Neuronal stem cell (in vitro differentiated cells): Measurements from ENCODE around the gene ZC3H10.

Experiments used
- DNase-seq: peaks from one replicate; pipeline ENCODE4 v3.0.0-alpha.2; 2013; ENCODE audit warnings: low spot score
- H2AFZ ChIP-seq: one replicate; pipeline ENCODE4 v1.6.1; 2013; ENCODE audit warnings: mild to moderate bottlenecking, low read length, inconsistent platforms
- H2AK5ac ChIP-seq: 2 replicates; pipeline ENCODE4 v1.6.1; 2013; ENCODE audit warnings: low read depth, mild to moderate bottlenecking, inconsistent platforms, low read length, moderate library complexity, mixed read lengths
- H2BK120ac ChIP-seq: 2 replicates; pipeline ENCODE4 v1.6.1; 2013; ENCODE audit warnings: low read depth, mild to moderate bottlenecking, inconsistent platforms, low read length, moderate library complexity, mixed read lengths
- H2BK12ac ChIP-seq: one replicate; pipeline ENCODE4 v1.6.1; 2013; ENCODE audit warnings: low read length, inconsistent platforms
- H2BK15ac ChIP-seq: 2 replicates; pipeline ENCODE4 v1.6.1; 2013; ENCODE audit warnings: mild to moderate bottlenecking, low read length, inconsistent platforms, mixed read lengths
- H2BK5ac ChIP-seq: one replicate; pipeline ENCODE4 v1.6.1; 2013; ENCODE audit warnings: inconsistent platforms, mild to moderate bottlenecking, low read length, moderate library complexity
- H3K14ac ChIP-seq: one replicate; pipeline ENCODE4 v1.6.1; 2013; ENCODE audit warnings: low read length, inconsistent platforms
- H3K18ac ChIP-seq: 2 replicates; pipeline ENCODE4 v1.6.1; 2013; ENCODE audit warnings: low read length, inconsistent platforms
- H3K23ac ChIP-seq: 2 replicates; pipeline ENCODE4 v1.6.1; 2013; ENCODE audit warnings: low read depth, mild to moderate bottlenecking, mixed read lengths, low read length, inconsistent platforms; ENCODE audit not compliant: poor library complexity
- H3K27ac ChIP-seq: replicated peaks from 3 replicates; pipeline ENCODE4 v1.5.1; 2013; ENCODE audit warnings: low read length, inconsistent platforms
- H3K27me3 ChIP-seq, 3 experiments: 2 replicates each; pipeline ENCODE4 v1.6.1; 2013; ENCODE audit warnings: low read length in 3 of 3, mild to moderate bottlenecking in 2 of 3, inconsistent platforms in 1 of 3, low read depth in 1 of 3, mixed read lengths in 1 of 3, moderate library complexity in 1 of 3; ENCODE audit not compliant: control insufficient read depth in 3 of 3, insufficient read depth in 3 of 3
- H3K36me3 ChIP-seq, 2 donors: replicated peaks in 1 of 2; 2 replicates each; pipeline ENCODE4 v1.6.1; 2013; ENCODE audit warnings: low read length in 2 of 2; ENCODE audit not compliant: control insufficient read depth in 2 of 2, insufficient read depth in 2 of 2
- H3K4ac ChIP-seq: 2 replicates; pipeline ENCODE4 v1.6.1; 2013; ENCODE audit warnings: inconsistent platforms, mild to moderate bottlenecking, low read length, moderate library complexity
- H3K4me1 ChIP-seq, 2 donors: 1 replicate in 1 of 2; 2 replicates in 1 of 2; pipeline ENCODE4 v1.6.1; 2013; ENCODE audit warnings: low read length in 2 of 2, low read depth in 1 of 2; ENCODE audit not compliant: control insufficient read depth in 2 of 2, insufficient read depth in 1 of 2
- H3K4me2 ChIP-seq: one replicate; pipeline ENCODE4 v1.6.1; 2013; ENCODE audit warnings: mild to moderate bottlenecking, low read length, inconsistent platforms; ENCODE audit not compliant: insufficient read depth, poor library complexity, severe bottlenecking
- H3K4me3 ChIP-seq, 2 donors: 2 replicates each; pipeline ENCODE4 v1.5.1; 2013; ENCODE audit warnings: low read length in 2 of 2, mild to moderate bottlenecking in 2 of 2, inconsistent platforms in 1 of 2, moderate library complexity in 1 of 2
- H3K79me1 ChIP-seq: one replicate; pipeline ENCODE4 v1.6.1; 2013; ENCODE audit warnings: low read depth, mild to moderate bottlenecking, inconsistent platforms, low read length, moderate library complexity
- H3K9ac ChIP-seq: one replicate; pipeline ENCODE4 v1.6.1; 2013; ENCODE audit warnings: mild to moderate bottlenecking, low read depth, low read length, inconsistent platforms; ENCODE audit not compliant: poor library complexity
- H3K9me3 ChIP-seq, 2 donors: replicated peaks in 1 of 2; 2 replicates each; pipeline versions ENCODE3 to v1.6.1; 2013; ENCODE audit warnings: low read length in 2 of 2, mild to moderate bottlenecking in 2 of 2, inconsistent platforms in 1 of 2, low read depth in 1 of 2, mixed read lengths in 1 of 2, moderate library complexity in 1 of 2; ENCODE audit not compliant: control insufficient read depth in 2 of 2, insufficient read depth in 1 of 2
- H4K8ac ChIP-seq: one replicate; pipeline ENCODE4 v1.6.1; 2013; ENCODE audit warnings: low read depth, mild to moderate bottlenecking, inconsistent platforms, low read length, moderate library complexity
- H4K91ac ChIP-seq: one replicate; pipeline ENCODE4 v1.6.1; 2013; ENCODE audit warnings: low read length, low read depth, mild to moderate bottlenecking, inconsistent platforms; ENCODE audit not compliant: poor library complexity
- WGBS, 2 donors: extraction: QIAGEN DNeasy Blood & Tissue Kit; methylation state at CpG; one replicate each; pipeline ENCODE4 v1.1.7; 2013; ENCODE audit warnings: missing lambda C conversion rate in 2 of 2, mixed read lengths in 1 of 2; ENCODE audit not compliant: insufficient read length in 2 of 2, insufficient replicate concordance in 1 of 2; ENCODE audit errors: extremely low coverage in 2 of 2; 5-methylcytosine and 5-hydroxymethylcytosine counted together

ZC3H10 gene

DNA sequence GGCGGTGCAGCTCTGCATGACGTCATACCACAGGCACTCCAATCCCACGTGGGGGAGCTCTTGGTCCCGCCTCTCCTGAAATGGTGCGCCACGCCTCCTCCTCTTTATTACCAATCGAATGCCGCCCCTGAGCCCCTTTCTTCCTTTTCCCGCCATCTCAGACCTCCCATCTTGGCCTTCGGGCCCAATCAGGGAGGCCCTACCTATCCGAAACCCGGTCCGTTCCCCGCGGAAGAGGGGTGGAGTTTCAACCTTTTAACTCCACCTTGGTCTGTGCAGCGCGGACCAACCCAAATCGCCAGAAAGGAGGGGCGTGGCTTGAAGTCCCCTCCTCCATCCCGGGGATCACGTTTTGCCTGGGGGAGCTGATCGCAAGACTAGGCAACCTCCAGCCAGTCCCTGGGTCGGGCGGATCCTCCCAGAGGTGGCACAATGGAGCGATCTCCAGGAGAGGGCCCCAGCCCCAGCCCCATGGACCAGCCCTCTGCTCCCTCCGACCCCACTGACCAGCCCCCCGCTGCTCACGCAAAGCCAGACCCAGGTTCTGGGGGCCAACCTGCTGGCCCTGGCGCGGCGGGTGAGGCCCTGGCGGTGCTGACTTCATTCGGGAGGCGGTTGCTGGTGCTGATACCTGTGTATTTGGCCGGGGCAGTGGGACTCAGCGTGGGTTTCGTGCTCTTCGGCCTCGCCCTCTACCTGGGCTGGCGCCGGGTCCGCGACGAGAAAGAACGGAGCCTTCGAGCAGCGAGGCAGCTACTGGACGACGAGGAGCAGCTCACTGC lies 10.0 kb downstream of the ZC3H10 start, which contains the start of gene ESYT1:
TSS of gene ESYT1 (plus strand) at position 380 of the 782 bp plus-strand sequence. CDS start at position 433, 53 bp downstream.
- Histone ChIP-seq H3K27me3 (no peaks in the 10 kb centered on the region), H2AFZ (peak within 1 kb of the TSS; percentile 88), H3K23ac (peak within 1 kb of the TSS; percentile 77), H3K18ac (peak within 1 kb of the TSS; percentile 95), H3K4ac (no peak within 1 kb of the TSS), H3K27ac (peak within 1 kb of the TSS; percentile 63), H3K4me2 (peak within 1 kb of the TSS; percentile 92), H3K4me1 (peaks cover 13% of the 10 kb centered on the region in 2 donors), H2BK5ac (no peak within 1 kb of the TSS), H3K79me1 (no peaks in the 10 kb centered on the region), H2BK120ac (no peak within 1 kb of the TSS), H3K9me3 (no peaks in the 10 kb centered on the region), H4K91ac (peak within 1 kb of the TSS; percentile 59), H4K8ac (no peak within 1 kb of the TSS), H2BK15ac (peak within 1 kb of the TSS; percentile 76), H3K9ac (peak within 1 kb of the TSS; percentile 96), H3K36me3 (peaks cover 24 to 37% of the 10 kb centered on the region in 2 donors), H2BK12ac (peak within 1 kb of the TSS; percentile 44), H3K4me3 (peak within 1 kb of the TSS; percentile 82 to 83), H3K14ac (peak within 1 kb of the TSS; percentile 92), H2AK5ac (peak within 1 kb of the TSS; percentile 16)
- peak; percentile 100 for DNase-seq
- no CpG with 5 or more reads among the region's 49 CpGs for WGBS, 2 donors

DNA sequence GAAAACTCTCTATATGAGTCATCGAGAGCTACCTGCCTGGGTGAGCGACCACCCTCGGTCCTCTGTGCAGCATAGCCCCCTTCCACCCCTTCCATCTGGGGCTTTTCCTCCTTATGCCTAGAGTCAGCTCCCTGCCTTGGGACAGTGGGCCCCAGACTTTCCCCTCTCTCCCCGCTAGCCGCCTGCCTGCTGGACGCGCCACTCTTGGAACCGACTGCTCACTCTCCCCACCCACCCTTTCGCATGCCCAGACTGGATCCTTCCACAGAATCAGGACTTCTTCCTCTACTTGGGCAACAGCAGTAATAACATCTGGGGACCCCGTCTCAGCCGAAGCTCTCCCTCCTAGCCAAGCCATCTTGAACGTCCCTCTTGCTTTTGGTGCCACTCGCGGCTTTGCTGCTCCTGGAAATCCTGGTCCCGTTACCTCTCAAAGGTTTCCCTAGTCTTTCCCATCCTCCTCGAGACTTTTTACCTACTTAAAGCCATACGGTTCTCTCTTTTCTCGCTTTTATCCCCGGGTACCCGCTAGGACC lies 10.7 kb downstream of the ZC3H10 start:
- Histone ChIP-seq H2BK120ac (no peak overlapping the region), H3K4me1 (peaks cover 13% of the 10 kb centered on the region in 2 donors), H2BK15ac (peak overlapping the region; percentile 76), H2AFZ (peak overlapping the region; percentile 88), H3K23ac (peak overlapping the region; percentile 77), H2BK5ac (no peak overlapping the region), H3K9me3 (no peaks in the 10 kb centered on the region), H3K4me3 (peak overlapping the region; percentile 82 to 83), H3K4me2 (peak overlapping the region; percentile 92), H3K79me1 (no peaks in the 10 kb centered on the region), H3K14ac (peak overlapping the region; percentile 92), H3K18ac (peak overlapping the region; percentile 95), H3K27me3 (no peaks in the 10 kb centered on the region), H3K4ac (no peak overlapping the region), H2AK5ac (peak overlapping the region; percentile 16), H3K27ac (no peak overlapping the region), H4K91ac (no peak overlapping the region), H3K36me3 (peaks cover 30 to 44% of the 10 kb centered on the region in 2 donors), H4K8ac (no peak overlapping the region), H3K9ac (peak overlapping the region; percentile 96), H2BK12ac (peak overlapping the region; percentile 44)
- no peak for DNase-seq
- no CpG with 5 or more reads among the region's 20 CpGs for whole genome bisulfite sequencing, 2 donors

DNA sequence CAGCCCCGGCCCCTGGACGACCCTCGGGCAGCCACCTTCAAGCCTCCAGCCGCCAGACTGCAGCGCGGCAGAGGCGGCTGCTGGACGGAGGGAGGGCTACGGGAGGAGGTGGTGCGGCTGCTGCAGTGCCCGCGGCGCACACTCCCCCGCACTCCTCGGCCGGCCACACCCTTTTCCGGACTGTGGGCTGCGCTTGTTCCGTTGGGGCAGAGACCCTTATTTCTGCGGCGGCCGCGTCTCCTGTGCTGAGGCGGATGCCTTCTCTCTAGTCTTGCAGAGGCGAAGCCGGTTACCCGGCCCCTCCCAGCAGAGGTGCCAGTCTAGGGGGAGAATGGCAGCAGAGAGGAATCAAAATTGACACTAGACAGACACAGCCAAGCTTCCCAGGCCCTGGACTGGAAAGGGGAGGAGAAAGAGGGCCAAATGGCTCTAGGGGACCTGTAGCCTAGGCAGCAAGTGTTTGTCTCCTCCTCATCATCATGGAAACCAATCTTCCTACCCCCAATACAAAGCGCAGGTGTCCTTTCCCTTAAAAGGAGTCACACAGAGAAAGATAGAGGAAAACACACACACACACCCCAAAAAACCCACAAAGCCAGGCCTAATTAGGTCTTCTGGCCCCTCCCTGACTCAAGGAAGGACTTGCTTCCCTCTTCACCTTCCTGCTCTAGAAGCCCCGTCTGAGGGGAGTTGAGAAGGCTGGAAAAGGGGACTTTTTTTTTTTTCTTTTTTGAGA lies 11.3 kb downstream of the ZC3H10 start:
- Histone ChIP-seq H2AFZ (peak overlapping the region; percentile 88), H3K14ac (no peak overlapping the region), H3K4me2 (peak overlapping the region; percentile 92), H2BK15ac (no peak overlapping the region), H3K27me3 (no peaks in the 10 kb centered on the region), H4K91ac (no peak overlapping the region), H3K4me1 (peaks cover 13% of the 10 kb centered on the region in 2 donors), H3K4me3 (peak overlapping the region; percentile 82 to 83), H3K27ac (no peak overlapping the region), H2BK120ac (no peak overlapping the region), H3K9me3 (no peaks in the 10 kb centered on the region), H3K23ac (peak overlapping the region; percentile 31), H2BK12ac (no peak overlapping the region), H2BK5ac (no peak overlapping the region), H2AK5ac (no peak overlapping the region), H3K79me1 (no peaks in the 10 kb centered on the region), H3K4ac (no peak overlapping the region), H3K18ac (peak overlapping the region; percentile 95), H4K8ac (no peak overlapping the region), H3K9ac (peak overlapping the region; percentile 96), H3K36me3 (peaks cover 33 to 46% of the 10 kb centered on the region in 2 donors)
- no peak for DNase-seq
- no CpG with 5 or more reads among the region's 29 CpGs for WGBS, 2 donors
